ENCODE results near the gene COPS7A. TPM values are rescaled to one million over a fixed set of nuclear protein-coding genes. Genes with fewer than 3 reads are reported as not detected.

Gene COPS7A
- total RNA-seq, 3 donors from 2014 or later = 52.1 to 72.2 (median 59.9) TPM

DNA sequence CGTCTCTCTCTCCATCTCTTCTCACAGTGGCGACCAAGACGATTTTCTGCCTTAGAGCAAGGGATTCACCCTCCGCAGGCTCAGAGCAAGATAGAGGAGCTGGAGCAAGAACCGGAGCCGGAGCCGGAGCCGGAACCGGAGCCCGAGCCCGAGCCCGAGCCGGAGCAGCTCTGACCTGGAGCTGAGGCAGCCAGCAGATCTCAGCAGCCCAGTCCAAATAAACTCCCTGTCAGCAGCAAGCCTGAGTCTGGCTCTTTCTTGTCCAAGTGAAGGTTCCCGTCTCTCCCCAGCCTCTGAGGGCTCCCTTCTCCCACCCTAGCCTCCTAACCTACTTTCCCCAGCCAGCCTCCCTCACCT, 54.3 kb downstream of the COPS7A start:
- TF ChIP-seq CTCF (IDR thresholded peaks at IDR 0.05) (no peak), POLR2AphosphoS5 (IDR thresholded peaks at IDR 0.05) (no peak), POLR2A (IDR thresholded peaks at IDR 0.05) (no peak)
- intact Hi-C loops (cut with DNase I; ENCODE audit: low total_unique reads) = no loop called here
- DNase-seq (ENCODE audit: low spot score in 2 of 2) = peak in 1 of 2 donors; percentile 24

DNA sequence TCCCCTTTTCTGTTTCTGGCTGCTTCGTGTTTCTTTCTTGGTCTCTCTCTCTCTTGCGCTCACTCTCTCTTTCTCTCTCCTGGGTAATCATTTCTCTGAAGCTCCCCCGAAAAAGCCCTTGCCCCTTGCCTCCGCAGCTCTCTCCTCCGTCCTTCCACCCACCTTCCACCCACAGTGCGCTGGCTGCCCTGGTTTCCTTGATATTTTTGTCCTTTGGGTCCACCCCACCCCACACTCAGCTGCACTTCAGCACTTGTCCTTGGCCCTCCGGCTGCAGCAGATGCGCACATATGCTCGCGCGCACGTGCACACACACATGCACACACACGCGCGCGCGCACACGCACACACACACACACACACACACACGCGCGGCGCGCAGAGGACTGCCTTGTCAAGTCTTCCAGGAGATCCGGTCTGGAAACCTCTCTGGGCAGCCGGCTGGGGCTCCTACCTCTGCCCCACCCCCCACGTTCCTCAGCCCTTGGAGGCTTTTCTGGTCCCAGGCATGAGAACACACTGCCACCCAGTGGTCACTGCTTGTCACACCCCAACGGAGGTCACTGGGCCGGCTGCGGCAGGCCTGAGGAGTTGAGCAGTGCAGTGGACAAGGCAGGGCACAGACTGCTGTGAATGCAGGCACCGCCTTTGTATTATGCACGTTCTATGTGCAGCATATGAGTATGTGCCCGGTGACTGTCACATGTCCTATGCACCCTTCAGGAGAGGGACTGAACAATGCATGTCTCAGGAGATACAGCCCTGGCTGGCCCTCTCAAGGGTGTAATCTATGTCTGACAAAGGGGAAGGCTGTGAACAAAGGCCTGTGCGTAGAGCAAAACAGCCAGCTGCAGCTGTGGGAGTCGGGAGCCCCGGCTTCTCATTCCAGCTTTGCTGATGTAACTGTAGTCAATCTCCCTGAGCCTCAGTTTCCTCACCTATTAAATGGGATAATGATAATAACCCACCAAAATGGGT, 55.0 kb downstream of the COPS7A start:
- H3K27me3 ChIP-seq = no peaks in the 10 kb centered on the region
- DNase-seq (ENCODE audit: low spot score in 2 of 2) = peak; percentile 93 to 97
- H3K4me1 ChIP-seq = no peaks in the 10 kb centered on the region
- H3K4me3 ChIP-seq = peak overlapping the region; percentile 25 to 65 (median 49)
- no peaks in the 10 kb centered on the region for H3K36me3 ChIP-seq
- TF ChIP-seq POLR2A (IDR thresholded peaks at IDR 0.05) (no peak), POLR2AphosphoS5 (IDR thresholded peaks at IDR 0.05) (peak; percentile 67 to 85 (median 68)), CTCF (IDR thresholded peaks at IDR 0.05) (peak; percentile 92 to 98 (median 98))
- peak overlapping the region; percentile 75 to 79 for H3K27ac ChIP-seq
- intact Hi-C loops (cut with DNase I; ENCODE audit: low total_unique reads) = no loop called here
- H3K9me3 ChIP-seq = no peaks in the 10 kb centered on the region

More for the DNA sequence above, 54.3 kb downstream of the COPS7A start:
- Histone ChIP-seq H3K27me3 (no peaks in the 10 kb centered on the region), H3K4me1 (no peaks in the 10 kb centered on the region), H3K27ac (peak overlapping the region; percentile 75 to 79), H3K4me3 (peak overlapping the region; percentile 25 to 65 (median 49)), H3K9me3 (no peaks in the 10 kb centered on the region), H3K36me3 (no peaks in the 10 kb centered on the region)

- intact Hi-C loops (cut with DNase I; ENCODE audit: low total_unique reads) = no loop called here
- Histone ChIP-seq H3K27me3 (no peaks in the 10 kb centered on the region), H3K4me3 (no peak overlapping the region), H3K27ac (peak overlapping the region; percentile 75 to 79), H3K36me3 (no peaks in the 10 kb centered on the region), H3K4me1 (no peaks in the 10 kb centered on the region), H3K9me3 (no peaks in the 10 kb centered on the region)
- TF ChIP-seq CTCF (IDR thresholded peaks at IDR 0.05) = no peak
- TF ChIP-seq POLR2AphosphoS5 (IDR thresholded peaks at IDR 0.05) = no peak
- no peak for TF ChIP-seq POLR2A (IDR thresholded peaks at IDR 0.05)
- DNase-seq (ENCODE audit: low spot score in 2 of 2) = peak in 1 of 2 donors; percentile 65
Observed at GRCh38 chr12:6779708-6780432, 56.0 kb downstream of the COPS7A start.

- no peaks in the 10 kb centered on the region for H3K9me3 ChIP-seq
- H3K4me3 ChIP-seq = no peak overlapping the region
- H3K4me1 ChIP-seq = no peaks in the 10 kb centered on the region
- peak overlapping the region; percentile 26 to 79 for H3K27ac ChIP-seq
- no peak for DNase-seq (ENCODE audit: low spot score in 2 of 2)
- TF ChIP-seq POLR2AphosphoS5 (IDR thresholded peaks at IDR 0.05) (no peak), POLR2A (IDR thresholded peaks at IDR 0.05) (no peak), CTCF (IDR thresholded peaks at IDR 0.05) (no peak)
- no peaks in the 10 kb centered on the region for H3K27me3 ChIP-seq
- H3K36me3 ChIP-seq = no peaks in the 10 kb centered on the region
- intact Hi-C loops (cut with DNase I; ENCODE audit: low total_unique reads) = no loop called here
Observed at GRCh38 chr12:6780573-6780972, 56.7 kb downstream of the COPS7A start.

Other genes with a start within 250 kb of the COPS7A start
- 10 to 100 TPM; 58.5 to 72.1 (median 62.4) TPM for gene MRPL51, start 230.8 kb upstream of the COPS7A start, total RNA-seq
- gene NCAPD2, start 229.9 kb upstream of the COPS7A start, total RNA-seq = 10 to 100 TPM; 21.6 to 66.7 (median 53.9) TPM
- 1,000 to 10,000 TPM; 1,134 to 1,818 (median 1,628) TPM for gene GAPDH, start 189.5 kb upstream of the COPS7A start, total RNA-seq
- gene IFFO1, start 168.0 kb upstream of the COPS7A start, total RNA-seq = 10 to 100 TPM in 2 of 3 donors, 1 to 10 TPM in 1; 7.2 to 22.4 (median 15.7) TPM
- 10 to 100 TPM; 30.6 to 37.6 (median 31.5) TPM for gene NOP2, start 155.8 kb upstream of the COPS7A start, total RNA-seq
- gene CHD4, start 116.7 kb upstream of the COPS7A start, total RNA-seq = 100 to 1,000 TPM; 162 to 227 (median 203) TPM
- gene LPAR5, start 88.1 kb upstream of the COPS7A start, total RNA-seq = 1 to 10 TPM in 2 of 3 donors, under 1 TPM in 1; 0.98 to 1.8 (median 1.8) TPM
- 1 to 10 TPM in 1 of 3 donors, under 1 TPM in 2; 0.59 to 2.4 (median 0.66) TPM for gene ACRBP, start 76.6 kb upstream of the COPS7A start, total RNA-seq
- 10 to 100 TPM; 51.1 to 74.2 (median 56.3) TPM for gene ING4, start 60.9 kb upstream of the COPS7A start, total RNA-seq
- gene ZNF384, start 34.7 kb upstream of the COPS7A start, total RNA-seq = 10 to 100 TPM; 34.4 to 57.0 (median 49.5) TPM
- under 1 TPM in 2 of 3 donors, not detected in 1; 0.29 to 0.33 TPM for gene PIANP, start 23.2 kb upstream of the COPS7A start, total RNA-seq
- gene MLF2, start 29.1 kb downstream of the COPS7A start, total RNA-seq = 100 to 1,000 TPM; 130 to 168 (median 159) TPM
- 100 to 1,000 TPM in 1 of 3 donors, 10 to 100 TPM in 2; 70.9 to 101 (median 85.8) TPM for gene PTMS, start 42.3 kb downstream of the COPS7A start, total RNA-seq
- gene LAG3, start 48.5 kb downstream of the COPS7A start, total RNA-seq = 1 to 10 TPM in 1 of 3 donors, under 1 TPM in 2; 0.44 to 1.3 (median 0.80) TPM
- gene CD4, start 65.5 kb downstream of the COPS7A start, total RNA-seq = 10 to 100 TPM in 2 of 3 donors, 1 to 10 TPM in 1; 5.9 to 29.0 (median 11.0) TPM
- gene GPR162, start 97.8 kb downstream of the COPS7A start, total RNA-seq = 1 to 10 TPM; 2.6 to 4.2 (median 4.1) TPM
- 10 to 100 TPM in 2 of 3 donors, 1 to 10 TPM in 1; 7.5 to 29.5 (median 10.1) TPM for gene P3H3, start 104.4 kb downstream of the COPS7A start, total RNA-seq
- 1 to 10 TPM in 2 of 3 donors, under 1 TPM in 1; 0.80 to 3.3 (median 2.2) TPM for gene GNB3, start 116.9 kb downstream of the COPS7A start, total RNA-seq
- 1 to 10 TPM in 2 of 3 donors, under 1 TPM in 1; 0.33 to 3.0 (median 1.8) TPM for gene CDCA3, start 127.2 kb downstream of the COPS7A start, total RNA-seq
- 10 to 100 TPM; 32.6 to 52.8 (median 34.7) TPM for gene USP5, start 128.1 kb downstream of the COPS7A start, total RNA-seq
- gene TPI1, start 143.5 kb downstream of the COPS7A start, total RNA-seq = 100 to 1,000 TPM; 297 to 386 (median 351) TPM
- 10 to 100 TPM in 2 of 3 donors, 1 to 10 TPM in 1; 9.0 to 13.4 (median 12.7) TPM for gene SPSB2, start 149.3 kb downstream of the COPS7A start, total RNA-seq
- 10 to 100 TPM in 2 of 3 donors, 1 to 10 TPM in 1; 7.4 to 15.4 (median 10.8) TPM for gene LRRC23, start 180.8 kb downstream of the COPS7A start, total RNA-seq
- gene ENO2, start 190.5 kb downstream of the COPS7A start, total RNA-seq = 10 to 100 TPM in 2 of 3 donors, 1 to 10 TPM in 1; 5.0 to 16.1 (median 11.1) TPM
- gene ATN1, start 203.9 kb downstream of the COPS7A start, total RNA-seq = 10 to 100 TPM; 57.9 to 96.4 (median 59.7) TPM
- not detected for gene RNU7-1, start 219.8 kb downstream of the COPS7A start, total RNA-seq
- gene C12orf57, start 220.0 kb downstream of the COPS7A start, total RNA-seq = 100 to 1,000 TPM; 515 to 824 (median 547) TPM
- 10 to 100 TPM; 14.7 to 28.0 (median 20.3) TPM for gene PTPN6, start 227.3 kb downstream of the COPS7A start, total RNA-seq
- 100 to 1,000 TPM; 194 to 237 (median 221) TPM for gene PHB2, start 246.6 kb downstream of the COPS7A start, total RNA-seq
- gene EMG1, start 246.9 kb downstream of the COPS7A start, total RNA-seq = 10 to 100 TPM; 29.6 to 52.0 (median 49.5) TPM